ENCODE measurements around the gene TTC13.

DNA sequence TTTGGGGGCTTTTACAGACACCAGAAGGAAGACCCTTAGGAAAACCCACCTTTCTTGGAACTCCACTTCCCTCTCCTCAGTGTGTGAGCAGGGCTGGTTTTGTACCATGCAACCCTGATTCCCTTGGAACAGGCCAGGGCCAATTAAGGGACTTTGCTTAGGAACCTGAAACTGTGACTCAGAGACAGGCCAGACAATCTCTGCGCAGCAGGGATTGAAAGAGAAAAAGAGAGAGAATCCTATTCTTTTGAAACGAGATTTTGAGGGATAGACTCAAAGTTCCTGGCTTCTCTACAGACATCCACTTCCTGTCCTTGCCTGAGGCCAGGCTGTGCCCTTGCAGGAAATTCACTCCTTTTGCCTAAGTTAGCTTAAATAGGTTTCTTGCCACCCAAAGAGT lies 87.2 kb downstream of the TTC13 start:
- TF ChIP-seq CTCF (IDR thresholded peaks at IDR 0.05) (no peak), POLR2A (IDR thresholded peaks at IDR 0.05) (no peak)

All from tibial nerve (tissue), 3 donors.